Gastrocnemius medialis (tissue), 4 donors: ENCODE results near the gene BICD2. TPM values are rescaled to one million over a fixed set of nuclear protein-coding genes. Genes with fewer than 3 reads are reported as not detected.
A peak's percentile ranks its signal among the peaks of the same experiment; 100 is the strongest.

Experiments used
- ATAC-seq, 2 donors: fragments of 150-250 bp; one replicate each; pipeline ENCODE4 v1.9.1; 2016
- DNase-seq, 2 donors: peaks; one replicate each; pipeline ENCODE4 v3.0.0-alpha.2; 2019
- H3K27ac ChIP-seq, 4 donors: fragments of 200-600 bp; sonication (generic); 1 replicate in 1 of 4; 2 replicates in 3 of 4; pipeline ENCODE4 v1.5.1; 2016 to 2018; ENCODE audit warnings: mild to moderate bottlenecking in 2 of 4, moderate library complexity in 1 of 4
- H3K27me3 ChIP-seq, 3 donors: fragments of 200-600 bp; sonication (generic) in 2 of 3; 1 replicate in 1 of 3; 2 replicates in 2 of 3; pipeline versions ENCODE4 v1.5.1 to v1.6.0; 2016 to 2019; ENCODE audit warnings: mild to moderate bottlenecking in 1 of 3, moderate library complexity in 1 of 3
- H3K36me3 ChIP-seq, 2 donors: fragments of 200-600 bp; sonication (generic) in 1 of 2; one replicate each; pipeline ENCODE4 v1.5.1; 2017 to 2018
- H3K4me1 ChIP-seq, 2 donors: fragments of 200-600 bp; sonication (generic) in 1 of 2; one replicate each; pipeline ENCODE4 v1.5.1; 2016 to 2017; ENCODE audit warnings: mild to moderate bottlenecking in 2 of 2
- H3K4me3 ChIP-seq, 4 donors: fragments of 200-600 bp; sonication (generic) in 3 of 4; 1 replicate in 1 of 4; 2 replicates in 3 of 4; pipeline ENCODE4 v1.5.1; 2016 to 2019; ENCODE audit warnings: mild to moderate bottlenecking in 2 of 4
- H3K9me3 ChIP-seq, 3 donors: fragments of 200-600 bp; sonication (generic) in 2 of 3; 1 replicate in 1 of 3; 2 replicates in 2 of 3; pipeline ENCODE4 v1.5.1; 2016 to 2019
- CTCF ChIP-seq, 5 experiments: fragments of 450-650 bp in 3 of 5; fragments of 200-600 bp in 2 of 5; sonication (generic) in 2 of 5; IDR thresholded peaks in 4 of 5; conservative IDR thresholded peaks in 1 of 5; 1 replicate in 4 of 5; 2 replicates in 1 of 5; pipeline ENCODE4 v1.5.1; 2016 to 2019; ENCODE audit warnings: antibody characterized with exemption in 5 of 5, mild to moderate bottlenecking in 3 of 5, moderate library complexity in 3 of 5
- POLR2A ChIP-seq, 2 donors: fragments of 450-650 bp; IDR thresholded peaks; one replicate each; pipeline ENCODE4 v1.6.1; 2017; ENCODE audit warnings: antibody characterized with exemption in 2 of 2, mild to moderate bottlenecking in 2 of 2, moderate library complexity in 2 of 2
- in situ Hi-C, 4 donors: fragments of 200-750 bp; cut with MboI; loops; one replicate each; pipeline versions ENCODE4 v1.15.0 to v1.8.0; 2017; ENCODE audit warnings: low sequenced_read_pairs in 4 of 4
- intact Hi-C: fragments of 100-400 bp; cut with DNase I; formaldehyde crosslinking; loops from one replicate; pipeline ENCODE4 v1.15.1; 2023; ENCODE audit warnings: low total_unique reads
- total RNA-seq, 4 donors: library from RNA; depleted of rRNA; stranded (reverse); fragments of >200 nt; gene quantifications; one replicate each; pipeline versions ENCODE4 v1.1.0 to v1.2.3, GENCODE V29; 2016

Gene BICD2
- total RNA-seq, 4 donors from 2014 or later, result 21.5 to 54.6 (median 38.7) TPM

- no peak for ATAC-seq
- Histone ChIP-seq H3K27me3 (no peaks in the 10 kb centered on the region), H3K4me3 (no peak overlapping the region), H3K27ac (no peak overlapping the region), H3K4me1 (peaks cover 26 to 44% of the 10 kb centered on the region in 2 donors), H3K36me3 (no peaks in the 10 kb centered on the region), H3K9me3 (no peaks in the 10 kb centered on the region)
- intact Hi-C loops (no loop called here), in situ Hi-C loops (no loop called here)
- DNase-seq, result no peak
- TF ChIP-seq POLR2A (IDR thresholded peaks at IDR 0.05), result no peak
Measured at GRCh38 chr9:92734931-92735635, 29.6 kb downstream of the BICD2 start.

- DNase-seq, result no peak
Measured at GRCh38 chr9:92730897-92731296, 33.7 kb downstream of the BICD2 start.

GRCh38 chr9:92729735-92730155 lies 34.9 kb downstream of the BICD2 start:
- Histone ChIP-seq H3K4me3 (no peak overlapping the region), H3K4me1 (peaks cover 0 to 6% of the 10 kb centered on the region in 2 donors), H3K27ac (no peak overlapping the region), H3K9me3 (no peaks in the 10 kb centered on the region), H3K27me3 (no peaks in the 10 kb centered on the region), H3K36me3 (peaks cover 0 to 13% of the 10 kb centered on the region in 2 donors)
- TF ChIP-seq POLR2A (IDR thresholded peaks at IDR 0.05) (no peak), CTCF (IDR thresholded peaks at IDR 0.05 in 4 of 5, conservative IDR thresholded peaks at IDR 0.05 in 1 of 5) (peak in 1 of 5 experiments; percentile 3)
- ATAC-seq (no peak), DNase-seq (no peak)
- intact Hi-C loops (no loop called here), in situ Hi-C loops (no loop called here)

More at GRCh38 chr9:92730897-92731296, 33.7 kb downstream of the BICD2 start:
- Histone ChIP-seq H3K4me1 (peaks cover 6 to 9% of the 10 kb centered on the region in 2 donors), H3K27me3 (no peaks in the 10 kb centered on the region), H3K36me3 (peaks cover 0 to 13% of the 10 kb centered on the region in 2 donors), H3K4me3 (no peak overlapping the region), H3K27ac (no peak overlapping the region), H3K9me3 (no peaks in the 10 kb centered on the region)
- TF ChIP-seq CTCF (IDR thresholded peaks at IDR 0.05 in 4 of 5, conservative IDR thresholded peaks at IDR 0.05 in 1 of 5), result no peak
- no peak for TF ChIP-seq POLR2A (IDR thresholded peaks at IDR 0.05)
- ATAC-seq, result no peak
- intact Hi-C loops (no loop called here), in situ Hi-C loops (no loop called here)

- Histone ChIP-seq H3K4me1 (peaks cover 0 to 6% of the 10 kb centered on the region in 2 donors), H3K4me3 (no peak overlapping the region), H3K36me3 (peaks cover 0 to 13% of the 10 kb centered on the region in 2 donors), H3K27ac (no peak overlapping the region), H3K9me3 (no peaks in the 10 kb centered on the region), H3K27me3 (no peaks in the 10 kb centered on the region)
- peak in 2 of 5 experiments; percentile 44 to 51 for TF ChIP-seq CTCF (IDR thresholded peaks at IDR 0.05 in 4 of 5, conservative IDR thresholded peaks at IDR 0.05 in 1 of 5)
- no peak for TF ChIP-seq POLR2A (IDR thresholded peaks at IDR 0.05)
- DNase-seq (no peak), ATAC-seq (peak in 1 of 2 donors; percentile 55)
- in situ Hi-C loops (no loop called here), intact Hi-C loops (no loop called here)
Measured at GRCh38 chr9:92728831-92729734, 35.5 kb downstream of the BICD2 start.
